IMR-90 (cell line): ENCODE measurements around the gene FLYWCH1. TPM values are rescaled to one million over a fixed set of nuclear protein-coding genes. Genes with fewer than 3 reads are reported as not detected.
A peak's percentile ranks its signal among the peaks of the same experiment; 100 is the strongest.

Experiments used
- ATAC-seq: fragments of 200-7000 bp; cut with Tn5 transposase; 2 replicates; pipeline ENCODE4 v1.9.1; 2020; ENCODE audit warnings: low read depth, mild to moderate bottlenecking, moderate library complexity
- BruUV-seq: library from RNA; stranded (reverse); fragments of 400-500 nt; replicated peaks from 2 replicates; lab custom pipeline; 2021; lab: Mats Ljungman, UMichigan
- CTCF ChIA-PET: fragments of 300-600 bp; formaldehyde crosslinking; extraction: SDS; loops from one replicate; lab custom pipeline; 2021; ENCODE audit warnings: antibody characterized with exemption; lab: Yijun Ruan, JAX
- POLR2A ChIA-PET: fragments of 300-600 bp; sonication (Branson Sonifier 250); formaldehyde crosslinking; loops from one replicate; lab custom pipeline; 2022; ENCODE audit warnings: antibody characterized with exemption; ENCODE audit not compliant: unreplicated experiment; lab: Charles Lee
- DNase-seq: peaks from one replicate; pipeline ENCODE4 v3.0.0; 2013
- H2AFZ ChIP-seq: replicated peaks from 2 replicates; pipeline ENCODE3; 2013; ENCODE audit warnings: low read length, mild to moderate bottlenecking; ENCODE audit not compliant: poor library complexity
- H2AK5ac ChIP-seq: 2 replicates; pipeline ENCODE4 v1.6.1; 2013; ENCODE audit warnings: low read depth, low read length, inconsistent platforms
- H2AK9ac ChIP-seq: replicated peaks from 2 replicates; pipeline ENCODE3; 2013; ENCODE audit warnings: mild to moderate bottlenecking, low read depth, low read length, moderate library complexity; ENCODE audit not compliant: poor library complexity
- H2BK120ac ChIP-seq: 2 replicates; pipeline ENCODE4 v1.6.1; 2013; ENCODE audit warnings: low read depth, low read length, inconsistent platforms
- H2BK15ac ChIP-seq: 3 replicates; pipeline ENCODE4 v1.6.1; 2013; ENCODE audit warnings: low read depth, low read length, inconsistent platforms
- H2BK20ac ChIP-seq: 2 replicates; pipeline ENCODE4 v1.6.1; 2013; ENCODE audit warnings: low read depth, mild to moderate bottlenecking, inconsistent platforms, low read length, moderate library complexity
- H2BK5ac ChIP-seq: 2 replicates; pipeline ENCODE4 v1.6.1; 2013; ENCODE audit warnings: mild to moderate bottlenecking, low read depth, low read length, inconsistent platforms; ENCODE audit not compliant: poor library complexity, severe bottlenecking
- H3K14ac ChIP-seq: replicated peaks from 2 replicates; pipeline ENCODE4 v1.6.1; 2013; ENCODE audit warnings: low read depth, low read length, inconsistent platforms
- H3K18ac ChIP-seq: 2 replicates; pipeline ENCODE4 v1.6.1; 2013; ENCODE audit warnings: low read depth, low read length, control low read depth
- H3K23ac ChIP-seq: 2 replicates; pipeline ENCODE4 v1.6.1; 2013; ENCODE audit warnings: low read depth, low read length, inconsistent platforms
- H3K27ac ChIP-seq: 2 replicates; pipeline ENCODE4 v1.5.1; 2013; ENCODE audit warnings: mild to moderate bottlenecking, control low read depth, low read length; ENCODE audit not compliant: insufficient read depth
- H3K27me3 ChIP-seq: 2 replicates; pipeline ENCODE4 v1.6.1; 2013; ENCODE audit warnings: low read length; ENCODE audit not compliant: control insufficient read depth, insufficient read depth
- H3K36me3 ChIP-seq: 2 replicates; pipeline ENCODE4 v1.6.1; 2013; ENCODE audit warnings: low read length, mixed read lengths; ENCODE audit not compliant: control insufficient read depth, insufficient read depth
- H3K4ac ChIP-seq: 2 replicates; pipeline ENCODE4 v1.6.1; 2013; ENCODE audit warnings: low read depth, low read length, inconsistent platforms
- H3K4me1 ChIP-seq: 2 replicates; pipeline ENCODE4 v1.6.1; 2013; ENCODE audit warnings: low read length, mixed read lengths; ENCODE audit not compliant: control insufficient read depth, insufficient read depth
- H3K4me2 ChIP-seq: 2 replicates; pipeline ENCODE4 v1.6.1; 2013; ENCODE audit warnings: low read depth, mild to moderate bottlenecking, control low read depth, low read length, moderate library complexity
- H3K4me3 ChIP-seq: 2 replicates; pipeline ENCODE4 v1.5.1; 2013; ENCODE audit warnings: low read depth, mild to moderate bottlenecking, control low read depth, low read length, moderate library complexity; ENCODE audit not compliant: insufficient read depth
- H3K56ac ChIP-seq: 2 replicates; pipeline ENCODE4 v1.6.1; 2013; ENCODE audit warnings: low read length, inconsistent platforms; ENCODE audit not compliant: insufficient read depth; ENCODE audit errors: extremely low read depth
- H3K79me1 ChIP-seq, 2 experiments: 2 replicates each; pipeline ENCODE4 v1.6.1; 2013; ENCODE audit warnings: low read length in 2 of 2, inconsistent platforms in 1 of 2, low read depth in 1 of 2
- H3K9ac ChIP-seq: 2 replicates; pipeline ENCODE4 v1.6.1; 2013; ENCODE audit warnings: low read depth, low read length, control low read depth
- H3K9me1 ChIP-seq: 2 replicates; pipeline ENCODE4 v1.6.1; 2013; ENCODE audit warnings: low read length, inconsistent platforms; ENCODE audit not compliant: insufficient read depth
- H3K9me3 ChIP-seq: 2 replicates; pipeline ENCODE4 v1.6.1; 2013; ENCODE audit warnings: low read length; ENCODE audit not compliant: control insufficient read depth, insufficient read depth
- H4K20me1 ChIP-seq: 2 replicates; pipeline ENCODE4 v1.6.1; 2013; ENCODE audit warnings: low read length, inconsistent platforms; ENCODE audit not compliant: insufficient read depth
- H4K5ac ChIP-seq: 2 replicates; pipeline ENCODE4 v1.6.1; 2013; ENCODE audit warnings: mild to moderate bottlenecking, low read depth, low read length, control low read depth
- H4K8ac ChIP-seq, 2 experiments: 2 replicates each; pipeline ENCODE4 v1.6.1; 2013; ENCODE audit warnings: low read depth in 2 of 2, low read length in 2 of 2, control low read depth in 1 of 2, inconsistent platforms in 1 of 2
- H4K91ac ChIP-seq: 2 replicates; pipeline ENCODE4 v1.6.1; 2013; ENCODE audit warnings: low read depth, low read length, inconsistent platforms; ENCODE audit not compliant: insufficient read depth
- CEBPB ChIP-seq: IDR thresholded peaks from 2 replicates; pipeline ENCODE4 v1.6.1; 2012; ENCODE audit warnings: low read depth, low read length, improper control_type of control experiment
- MXI1 ChIP-seq: IDR thresholded peaks from 2 replicates; pipeline ENCODE4 v1.6.1; 2012; ENCODE audit warnings: low read depth, mild to moderate bottlenecking, low read length, moderate library complexity, borderline replicate concordance
- USF2 ChIP-seq: fragments of 150-350 bp; IDR thresholded peaks from 2 replicates; pipeline ENCODE4 v1.6.1; 2017; ENCODE audit warnings: mild to moderate bottlenecking, antibody characterized with exemption, low read length, low read depth
- WGBS, 2 experiments: methylation state at CpG; one replicate each; pipeline versions ENCODE4 v1.1.5 to v1.1.7; 2013; ENCODE audit warnings: missing lambda C conversion rate in 2 of 2; ENCODE audit not compliant: insufficient read length in 1 of 2; ENCODE audit errors: extremely low coverage in 2 of 2; 5-methylcytosine and 5-hydroxymethylcytosine counted together
- dilution Hi-C: fragments of 300-500 bp; cut with HindIII; formaldehyde crosslinking; loops from one replicate; pipeline ENCODE4 v1.14.3; 2018; ENCODE audit warnings: low sequenced_read_pairs; ENCODE audit not compliant: unreplicated experiment
- in situ Hi-C: fragments of 300-500 bp; cut with MboI; formaldehyde crosslinking; loops from 3 replicates; pipeline ENCODE4 v1.14.3; 2019; ENCODE audit warnings: low sequenced_read_pairs, inconsistent platforms, mixed read lengths
- intact Hi-C: fragments of 100-400 bp; cut with micrococcal nuclease; formaldehyde crosslinking; loops from 2 replicates; pipeline ENCODE4 v1.10.0; 2022
- polyA plus RNA-seq, 3 experiments: library from polyadenylated mRNA; depleted of rRNA; stranded (reverse); fragments of >200 nt; gene quantifications; 2 replicates each; pipeline ENCODE4 v1.2.3, GENCODE V29; 2012; ENCODE audit warnings: low replicate concordance in 1 of 3
- total RNA-seq: library from RNA; depleted of rRNA; stranded (reverse); fragments of >200 nt; gene quantifications from 2 replicates; pipeline ENCODE4 v1.2.3, GENCODE V29; 2012

Gene FLYWCH1
- total and polyA plus RNA-seq, 2 of the 4 experiments (the other 2 are of a cell fraction), result 14.3 to 25.2 TPM

- no peak for ATAC-seq
- BruUV-seq, result no TSS peak
- no peak overlapping the region for H3K4ac ChIP-seq
- no peak overlapping the region for H2BK20ac ChIP-seq
- H3K23ac ChIP-seq, result no peak overlapping the region
- no peak overlapping the region for H3K4me3 ChIP-seq
- no peak overlapping the region for H2BK15ac ChIP-seq
- peak overlapping the region; percentile 7; the same call in 1 of the 2 replicates for H3K9ac ChIP-seq
- H2AK5ac ChIP-seq, result peak overlapping the region; percentile 20; the same call in 1 of the 2 replicates
- no peak overlapping the region for H2BK5ac ChIP-seq
- TF ChIP-seq CEBPB (no peak), MXI1 (no peak), USF2 (no peak)
- no peak overlapping the region for H3K56ac ChIP-seq
- H3K4me2 ChIP-seq, result no peak overlapping the region
- H3K27ac ChIP-seq, result no peak overlapping the region
- H2BK120ac ChIP-seq, result no peak overlapping the region
- in situ Hi-C loops, result no loop called here
- dilution Hi-C loops, result no loop called here
- no peak overlapping the region for H2AK9ac ChIP-seq
- no peaks in the 10 kb centered on the region for H4K20me1 ChIP-seq
- H4K5ac ChIP-seq, result peak overlapping the region; percentile 34
- CTCF ChIA-PET, result interaction anchor here (0.6 kb wide), 1 partner anchor 33 kb away, joined by 10 read pairs; no protein-coding TSS in a partner anchor
- no peaks in the 10 kb centered on the region for H3K79me1 ChIP-seq
- H3K9me3 ChIP-seq, result no peaks in the 10 kb centered on the region
- no peak overlapping the region for H3K14ac ChIP-seq
- H4K91ac ChIP-seq, result no peak overlapping the region
- POLR2A ChIA-PET, result interaction anchor here (0.6 kb wide), 1 partner anchor 122 kb away, joined by 4 read pairs; the partner anchor contains the start of gene SRRM2
- H3K36me3 ChIP-seq, result no peaks in the 10 kb centered on the region
- H3K18ac ChIP-seq, result no peak overlapping the region
- DNase-seq, result no peak
- H2AFZ ChIP-seq, result peak overlapping the region; percentile 46
- H3K27me3 ChIP-seq, result no peaks in the 10 kb centered on the region
- intact Hi-C loops, result no loop called here
- no peaks in the 10 kb centered on the region for H3K4me1 ChIP-seq
- WGBS, 2 experiments, result 68% methylated on average over 6 of the region's 21 CpGs; no CpG with 5 or more reads in 1 of the 2 experiments
- H4K8ac ChIP-seq, result peak overlapping the region; percentile 89 to 90; a peak in 3 of 4 replicates
- no peaks in the 10 kb centered on the region for H3K9me1 ChIP-seq
These were observed 37.5 kb upstream of the FLYWCH1 start for GRCh38 chr16:2874032-2874911.
